GM12865 (cell line): ENCODE data around the gene TECPR2.
A peak's percentile ranks its signal among the peaks of the same experiment; 100 is the strongest.

Source experiments
- DNase-seq: peaks from one replicate; pipeline ENCODE4 v3.0.0; 2010; ENCODE audit warnings: low read depth
- H3K4me3 ChIP-seq: 2 replicates; pipeline ENCODE4 v1.5.1; 2011; ENCODE audit warnings: mild to moderate bottlenecking, low read depth, low read length, control low read depth
- TF ChIP-seq, protein P1 (sequence below): IDR thresholded peaks from 2 replicates; pipeline ENCODE4 v1.5.1; 2011; ENCODE audit warnings: low read length, control low read depth, low read depth, inconsistent platforms; ENCODE audit not compliant: insufficient read depth; ENCODE audit errors: missing control alignments

Gene TECPR2

DNA sequence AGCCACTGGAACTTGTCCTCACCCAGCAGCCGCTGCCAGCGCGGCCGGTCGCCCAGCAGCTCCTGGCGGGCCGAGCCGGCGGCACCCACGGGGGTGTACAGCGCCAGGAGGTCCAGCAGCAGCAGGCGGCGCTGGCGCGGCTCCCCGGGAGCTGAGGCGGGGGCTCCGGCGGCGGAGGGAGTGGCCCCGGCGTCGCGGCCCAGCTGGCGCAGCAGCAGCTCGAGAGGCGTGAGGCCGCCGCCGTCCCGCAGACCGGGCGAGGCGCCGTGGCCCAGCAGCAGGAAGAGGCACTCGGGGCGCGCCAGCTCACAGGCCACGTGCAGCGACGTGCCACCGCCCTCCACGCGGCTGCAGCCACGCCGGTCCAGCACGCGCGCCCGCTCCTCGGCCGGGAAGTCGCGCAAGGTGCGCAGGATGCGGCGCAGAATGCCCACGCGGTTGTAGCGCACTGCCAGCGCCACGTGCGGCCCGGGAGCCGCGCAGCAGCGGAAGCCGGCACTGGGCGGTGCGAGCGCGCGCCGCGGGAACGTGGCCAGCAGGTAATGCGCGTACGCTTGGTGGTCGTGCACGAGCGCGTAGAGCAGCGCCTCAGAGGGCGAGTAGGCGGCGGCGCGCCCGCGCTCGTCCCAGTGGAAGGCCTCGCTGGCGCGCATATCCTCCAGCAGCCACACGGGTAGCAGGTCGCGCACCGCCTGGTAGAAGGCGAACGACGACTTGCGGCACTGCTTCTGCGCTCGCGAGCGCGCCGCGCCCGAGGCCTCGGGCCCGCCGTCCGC lies 144.5 kb downstream of the TECPR2 start:
- H3K4me3 ChIP-seq: no peak overlapping the region
- TF ChIP-seq, protein P1, sequence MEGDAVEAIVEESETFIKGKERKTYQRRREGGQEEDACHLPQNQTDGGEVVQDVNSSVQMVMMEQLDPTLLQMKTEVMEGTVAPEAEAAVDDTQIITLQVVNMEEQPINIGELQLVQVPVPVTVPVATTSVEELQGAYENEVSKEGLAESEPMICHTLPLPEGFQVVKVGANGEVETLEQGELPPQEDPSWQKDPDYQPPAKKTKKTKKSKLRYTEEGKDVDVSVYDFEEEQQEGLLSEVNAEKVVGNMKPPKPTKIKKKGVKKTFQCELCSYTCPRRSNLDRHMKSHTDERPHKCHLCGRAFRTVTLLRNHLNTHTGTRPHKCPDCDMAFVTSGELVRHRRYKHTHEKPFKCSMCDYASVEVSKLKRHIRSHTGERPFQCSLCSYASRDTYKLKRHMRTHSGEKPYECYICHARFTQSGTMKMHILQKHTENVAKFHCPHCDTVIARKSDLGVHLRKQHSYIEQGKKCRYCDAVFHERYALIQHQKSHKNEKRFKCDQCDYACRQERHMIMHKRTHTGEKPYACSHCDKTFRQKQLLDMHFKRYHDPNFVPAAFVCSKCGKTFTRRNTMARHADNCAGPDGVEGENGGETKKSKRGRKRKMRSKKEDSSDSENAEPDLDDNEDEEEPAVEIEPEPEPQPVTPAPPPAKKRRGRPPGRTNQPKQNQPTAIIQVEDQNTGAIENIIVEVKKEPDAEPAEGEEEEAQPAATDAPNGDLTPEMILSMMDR: no peak
- no peak for DNase-seq

DNA sequence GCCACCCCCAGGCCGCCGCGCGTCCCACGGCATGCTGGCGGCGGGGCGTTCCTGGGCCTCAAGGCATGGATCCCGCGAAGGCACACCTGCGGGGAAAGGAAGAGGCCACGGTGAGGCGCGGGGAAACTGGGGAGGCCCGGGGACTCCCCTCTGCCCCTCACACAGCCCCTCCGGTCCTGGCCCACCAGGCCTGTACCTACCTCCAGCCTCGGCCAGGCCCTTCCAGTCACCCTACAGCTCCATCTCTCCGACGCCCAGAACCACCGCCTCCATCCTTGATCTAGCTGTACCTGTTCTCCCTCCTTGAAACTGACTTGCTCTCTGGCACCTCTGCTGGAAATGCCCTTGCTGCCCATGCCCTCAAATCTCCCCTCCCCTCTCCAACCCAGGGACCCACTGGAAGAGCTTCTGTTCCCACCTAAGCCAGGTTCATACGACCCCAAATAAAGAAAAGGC lies 145.1 kb downstream of the TECPR2 start:
- no peak overlapping the region for H3K4me3 ChIP-seq
- no peak for DNase-seq
- TF ChIP-seq, protein P1: no peak

DNA sequence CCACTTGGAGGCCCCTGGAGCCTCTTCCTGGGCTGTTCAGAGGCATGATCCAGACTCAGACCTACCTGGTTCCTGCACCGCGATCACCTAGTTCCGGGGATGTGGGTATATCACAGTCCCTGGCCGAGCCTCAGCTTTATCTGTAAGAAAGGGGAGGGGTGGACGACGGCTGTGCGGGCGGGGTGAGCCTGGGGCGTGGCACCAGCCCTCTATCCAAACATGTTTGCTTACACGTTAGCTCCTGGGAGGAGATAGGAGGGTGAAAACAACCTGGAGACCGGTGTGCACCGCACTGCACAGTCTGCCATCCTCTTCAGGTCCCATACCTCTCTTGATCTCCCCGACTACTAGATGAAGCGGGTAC lies 145.7 kb downstream of the TECPR2 start:
- no peak overlapping the region for H3K4me3 ChIP-seq
- no peak for DNase-seq
- TF ChIP-seq, protein P1: no peak

DNA sequence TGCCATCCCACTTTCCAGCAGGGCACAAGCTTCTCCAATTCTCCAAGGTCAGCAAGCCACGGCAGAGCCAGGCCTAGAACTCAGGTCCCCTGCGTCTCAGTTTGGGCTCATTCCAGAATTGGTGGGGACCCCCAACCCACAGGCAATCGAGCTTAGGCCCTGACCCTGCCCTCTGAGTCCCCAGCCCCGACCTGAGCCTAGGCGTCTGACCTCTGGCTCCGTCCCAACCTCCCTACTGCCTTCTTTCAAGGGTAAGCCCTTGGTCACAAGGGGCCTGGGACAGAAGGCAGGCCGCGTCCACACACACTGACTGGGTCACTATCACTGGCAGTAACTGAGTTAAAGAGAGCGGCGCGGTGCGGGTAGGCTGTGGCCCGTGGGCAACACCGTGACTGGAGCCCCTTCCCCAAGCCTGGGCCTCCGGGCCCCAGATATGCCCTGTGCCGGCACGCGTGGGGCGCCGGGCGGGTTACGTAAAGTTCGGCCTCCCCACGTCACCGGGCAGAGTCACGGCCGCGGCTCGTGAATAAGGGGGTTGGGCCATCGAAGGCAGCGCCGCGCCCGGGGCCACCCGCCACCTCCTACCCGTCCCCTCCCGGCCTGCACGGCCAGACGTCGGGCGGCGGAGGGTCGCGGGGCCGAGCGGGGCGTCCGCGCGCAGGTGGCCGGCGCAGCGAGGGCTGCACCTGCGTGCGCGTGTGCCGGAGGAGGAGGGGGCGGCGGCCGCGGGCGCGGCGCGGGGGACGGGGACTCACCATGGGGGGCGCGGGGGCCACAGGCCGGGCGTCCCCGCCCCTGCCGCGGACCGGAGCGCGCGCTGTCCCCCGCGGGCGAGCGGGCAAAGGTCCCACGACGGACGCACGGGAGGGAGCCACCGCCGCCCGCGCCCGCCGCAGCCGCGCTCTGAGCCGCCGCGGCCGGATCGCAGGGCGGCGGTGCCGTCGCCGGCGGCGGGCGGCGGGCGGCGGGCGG lies 146.3 kb downstream of the TECPR2 start:
- TF ChIP-seq, protein P1: no peak
- DNase-seq: no peak
- peak overlapping the region; percentile 41 for H3K4me3 ChIP-seq

DNA sequence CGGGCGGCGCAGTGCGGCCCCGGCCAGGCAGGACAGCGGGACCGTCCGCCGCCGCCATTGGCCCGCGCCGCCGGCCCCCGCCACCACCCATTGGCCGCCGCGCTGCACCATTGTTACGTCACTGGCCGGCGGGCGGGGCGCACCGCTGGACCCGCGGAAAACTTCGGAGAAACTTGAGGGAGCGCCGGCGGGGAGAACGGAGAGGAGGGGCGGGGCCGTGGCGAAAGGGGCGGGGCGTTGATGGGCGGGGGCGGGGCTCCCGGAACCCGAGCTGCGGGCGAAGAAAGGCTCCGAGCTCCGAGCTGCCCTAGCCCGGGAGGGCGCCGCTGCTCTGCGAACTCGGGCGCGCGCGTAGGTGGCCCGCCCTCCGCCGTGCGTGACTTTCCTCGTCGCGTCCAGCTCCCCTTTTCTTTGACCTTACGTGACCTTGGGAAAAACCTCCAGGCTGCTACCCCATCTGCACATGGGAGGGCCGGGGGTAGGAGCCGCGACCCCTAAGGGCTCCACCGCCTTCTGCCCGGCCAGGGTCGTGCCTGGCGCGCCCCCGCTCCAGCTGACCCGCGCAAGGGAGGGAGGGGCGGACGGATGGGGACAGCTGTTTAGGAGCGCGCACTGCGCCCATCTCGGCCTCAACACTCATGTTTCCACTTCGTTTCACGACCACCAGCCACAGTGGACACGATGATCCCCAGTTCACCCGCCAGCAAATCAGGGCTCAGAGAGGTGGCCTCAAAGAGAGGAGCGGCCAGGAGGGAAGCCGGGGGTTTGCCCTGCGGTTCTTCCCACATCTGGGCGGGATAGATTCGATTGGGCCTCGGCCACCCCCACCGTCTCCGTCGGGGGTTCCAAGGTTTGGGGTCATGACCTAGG lies 147.2 kb downstream of the TECPR2 start, which contains the start of gene ANKRD9:
TSS of gene ANKRD9 (minus strand) at position 31 of the 870 bp plus-strand sequence. CDS start 1,887 bp downstream, outside the sequence.
- DNase-seq: peak; percentile 96
- peak within 1 kb of the TSS; percentile 68 for H3K4me3 ChIP-seq
- TF ChIP-seq, protein P1: no peak
